GM12878 (cell line): ENCODE results near the gene CHMP1B. TPM values are rescaled to one million over a fixed set of nuclear protein-coding genes. Genes with fewer than 3 reads are reported as not detected.

Experiments used
- BCL11A ChIP-seq: IDR thresholded peaks from 2 replicates; pipeline ENCODE4 v1.6.1; 2011; ENCODE audit warnings: low read depth, low read length
- BHLHE40 ChIP-seq, 2 experiments: fragments of 450-650 bp in 1 of 2; IDR thresholded peaks; 2 replicates each; pipeline ENCODE4 v1.6.1; 2011 to 2017; ENCODE audit warnings: low read depth in 2 of 2, borderline replicate concordance in 1 of 2, improper control_type of control experiment in 1 of 2, low read length in 1 of 2, mild to moderate bottlenecking in 1 of 2
- BMI1 ChIP-seq: fragments of 450-650 bp; IDR thresholded peaks from 2 replicates; pipeline ENCODE4 v1.6.1; 2016; ENCODE audit warnings: mild to moderate bottlenecking, moderate library complexity, borderline replicate concordance
- CBX5 ChIP-seq: sonication (generic); IDR thresholded peaks from 2 replicates; pipeline ENCODE4 v1.6.1; 2016; ENCODE audit warnings: low read depth, moderate library complexity, mild to moderate bottlenecking, inconsistent platforms
- CREM ChIP-seq: IDR thresholded peaks from 2 replicates; pipeline ENCODE4 v1.6.1; 2014; ENCODE audit warnings: antibody characterized with exemption, low read depth
- EZH2 ChIP-seq: IDR thresholded peaks from 2 replicates; pipeline ENCODE4 v1.6.1; 2012; ENCODE audit warnings: low read depth, mild to moderate bottlenecking, control low read depth, inconsistent platforms, low read length, borderline replicate concordance; ENCODE audit not compliant: control insufficient read depth
- IRF3 ChIP-seq: fragments of 450-650 bp; IDR thresholded peaks from 2 replicates; pipeline ENCODE4 v1.6.1; 2014; ENCODE audit warnings: mild to moderate bottlenecking
- IRF4 ChIP-seq: IDR thresholded peaks from 2 replicates; pipeline ENCODE4 v1.6.1; 2011; ENCODE audit warnings: low read depth, low read length
- KDM1A ChIP-seq: fragments of 200-600 bp; sonication (generic); IDR thresholded peaks from 2 replicates; pipeline ENCODE4 v1.6.1; 2016; ENCODE audit warnings: borderline replicate concordance
- MTA2 ChIP-seq: fragments of 450-650 bp; IDR thresholded peaks from 2 replicates; pipeline ENCODE4 v1.6.1; 2016; ENCODE audit warnings: low read depth, mild to moderate bottlenecking, moderate library complexity
- MXI1 ChIP-seq: fragments of 150-350 bp; IDR thresholded peaks from 2 replicates; pipeline ENCODE4 v1.6.1; 2011; ENCODE audit warnings: low read depth, mild to moderate bottlenecking, inconsistent platforms, low read length, improper control_type of control experiment
- NR2C2 ChIP-seq: IDR thresholded peaks from 2 replicates; pipeline ENCODE4 v1.6.1; 2011; ENCODE audit warnings: borderline replicate concordance, low read depth; ENCODE audit not compliant: control insufficient read depth, insufficient read length
- PBX3 ChIP-seq: IDR thresholded peaks from 2 replicates; pipeline ENCODE4 v1.6.1; 2011; ENCODE audit warnings: mild to moderate bottlenecking, low read depth, low read length, moderate library complexity; ENCODE audit not compliant: insufficient replicate concordance
- PKNOX1 ChIP-seq: fragments of 450-650 bp; IDR thresholded peaks from 2 replicates; pipeline ENCODE4 v1.6.1; 2016; ENCODE audit warnings: mild to moderate bottlenecking
- POLR2A ChIP-seq: IDR thresholded peaks from 2 replicates; pipeline ENCODE4 v1.6.1; 2011; ENCODE audit warnings: low read depth, mild to moderate bottlenecking, low read length
- RFX5 ChIP-seq: IDR thresholded peaks from 2 replicates; pipeline ENCODE4 v1.6.1; 2011; ENCODE audit warnings: low read depth, low read length, improper control_type of control experiment
- SKIL ChIP-seq: fragments of 450-650 bp; IDR thresholded peaks from 2 replicates; pipeline ENCODE4 v1.6.1; 2017; ENCODE audit warnings: mild to moderate bottlenecking, low read depth, inconsistent platforms; ENCODE audit not compliant: poor library complexity, severe bottlenecking
- SMAD1 ChIP-seq: fragments of 450-650 bp; IDR thresholded peaks from 2 replicates; pipeline ENCODE4 v1.6.1; 2018; ENCODE audit warnings: mild to moderate bottlenecking, low read depth; ENCODE audit not compliant: partially characterized antibody
- SMC3 ChIP-seq: IDR thresholded peaks from 2 replicates; pipeline ENCODE4 v1.6.1; 2011; ENCODE audit warnings: low read length, improper control_type of control experiment, borderline replicate concordance
- STAT1 ChIP-seq: fragments of 450-650 bp; conservative IDR thresholded peaks from 2 replicates; pipeline ENCODE4 v1.6.1; 2014; ENCODE audit warnings: antibody characterized with exemption, mild to moderate bottlenecking
- TCF7 ChIP-seq: IDR thresholded peaks from 2 replicates; pipeline ENCODE4 v1.6.1; 2014; ENCODE audit warnings: antibody characterized with exemption, borderline replicate concordance
- YY1 ChIP-seq: IDR thresholded peaks from 2 replicates; pipeline ENCODE4 v1.6.1; 2011; ENCODE audit warnings: low read depth, mild to moderate bottlenecking, low read length
- ZBTB40 ChIP-seq: fragments of 450-650 bp; IDR thresholded peaks from 2 replicates; pipeline ENCODE4 v1.6.1; 2016; ENCODE audit warnings: mild to moderate bottlenecking, moderate library complexity, borderline replicate concordance
- polyA plus RNA-seq, 11 experiments: library from polyadenylated mRNA; depleted of rRNA in 4 of 11; unstranded in 6 of 11; stranded (reverse) in 5 of 11; fragments of >200 nt; fragmentation: Nextera tagmentation in 4 of 11; fragmentation: Illumina TruSeq in 1 of 11; extraction: Ambion mirVana in 4 of 11; extraction: Trizol in 1 of 11; gene quantifications; 1 replicate in 1 of 11; 2 replicates in 10 of 11; pipeline versions ENCODE4 v1.2.1 to v1.2.3, GENCODE V29; 2011 to 2016; ENCODE audit warnings: inconsistent platforms in 2 of 11, missing spikeins in 2 of 11, low read depth in 1 of 11
- total RNA-seq, 4 experiments: library from RNA; depleted of rRNA in 3 of 4; stranded (reverse); fragments of >200 nt in 3 of 4; fragmentation: Illumina TruSeq in 1 of 4; extraction: Trizol in 1 of 4; gene quantifications; 2 replicates each; pipeline versions ENCODE4 v1.2.1 to v1.2.3, GENCODE V29; 2013 to 2021

Gene CHMP1B
- total and polyA plus RNA-seq, 10 of the 15 experiments (the other 5 are each of a cell fraction or from before 2014, with no cell fraction given), result 8.5 to 24.0 (median 18.6) TPM

GRCh38 chr18:11883153-11883552 lies 31.9 kb downstream of the CHMP1B start (continued):
- no peak for TF ChIP-seq EZH2
- no peak for TF ChIP-seq RFX5
- TF ChIP-seq MTA2, result peak; percentile 70
- no peak for TF ChIP-seq SMAD1
- TF ChIP-seq PKNOX1, result no peak
- TF ChIP-seq BCL11A, result 0 out of 2 replicates have a peak, but pooled peaks have one; percentile 23
- TF ChIP-seq CREM, result no peak; the same call in 1 of the 2 replicates
- TF ChIP-seq BMI1, result peak; percentile 30; the same call in 1 of the 2 replicates
- TF ChIP-seq NR2C2, result no peak
- no peak for TF ChIP-seq SMC3
- TF ChIP-seq IRF4, result 0 out of 2 replicates have a peak, but pooled peaks have one; percentile 30
- TF ChIP-seq BHLHE40 (IDR thresholded peaks at IDR 0.05; ENCODE audit: borderline replicate concordance in 1 of 2, low read depth in 2 of 2, low read length in 1 of 2), result no peak
- peak; percentile 73; the same call in 1 of the 2 replicates for TF ChIP-seq ZBTB40
- no peak for TF ChIP-seq CBX5
- no peak for TF ChIP-seq MXI1
- no peak for TF ChIP-seq POLR2A
- TF ChIP-seq KDM1A, result no peak
- TF ChIP-seq STAT1, result no peak
- no peak for TF ChIP-seq YY1
- TF ChIP-seq IRF3, result no peak
- TF ChIP-seq SKIL, result no peak
- no peak for TF ChIP-seq TCF7
- no peak for TF ChIP-seq PBX3
